ENCODE data around the gene PEAK1.

DNA sequence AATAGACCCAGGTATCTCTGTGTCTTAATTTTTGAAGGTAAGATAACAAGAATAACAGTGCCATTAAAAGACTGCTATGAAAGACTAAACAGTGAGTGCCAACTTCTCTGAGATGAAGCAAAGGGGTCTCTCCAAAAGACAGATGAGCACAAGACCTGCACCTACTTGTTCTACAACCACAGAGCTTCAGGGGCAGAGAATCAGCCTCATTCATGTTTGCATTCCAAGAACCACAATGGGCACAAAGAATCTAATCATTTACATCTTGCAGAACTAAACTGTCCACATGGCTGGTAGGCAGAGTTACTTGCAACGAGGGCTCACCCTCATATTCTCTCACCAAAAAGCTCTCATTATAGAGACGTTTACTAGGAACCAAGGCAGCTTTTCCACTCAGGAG lies 83.9 kb downstream of the PEAK1 start:
- TF ChIP-seq, protein P1, sequence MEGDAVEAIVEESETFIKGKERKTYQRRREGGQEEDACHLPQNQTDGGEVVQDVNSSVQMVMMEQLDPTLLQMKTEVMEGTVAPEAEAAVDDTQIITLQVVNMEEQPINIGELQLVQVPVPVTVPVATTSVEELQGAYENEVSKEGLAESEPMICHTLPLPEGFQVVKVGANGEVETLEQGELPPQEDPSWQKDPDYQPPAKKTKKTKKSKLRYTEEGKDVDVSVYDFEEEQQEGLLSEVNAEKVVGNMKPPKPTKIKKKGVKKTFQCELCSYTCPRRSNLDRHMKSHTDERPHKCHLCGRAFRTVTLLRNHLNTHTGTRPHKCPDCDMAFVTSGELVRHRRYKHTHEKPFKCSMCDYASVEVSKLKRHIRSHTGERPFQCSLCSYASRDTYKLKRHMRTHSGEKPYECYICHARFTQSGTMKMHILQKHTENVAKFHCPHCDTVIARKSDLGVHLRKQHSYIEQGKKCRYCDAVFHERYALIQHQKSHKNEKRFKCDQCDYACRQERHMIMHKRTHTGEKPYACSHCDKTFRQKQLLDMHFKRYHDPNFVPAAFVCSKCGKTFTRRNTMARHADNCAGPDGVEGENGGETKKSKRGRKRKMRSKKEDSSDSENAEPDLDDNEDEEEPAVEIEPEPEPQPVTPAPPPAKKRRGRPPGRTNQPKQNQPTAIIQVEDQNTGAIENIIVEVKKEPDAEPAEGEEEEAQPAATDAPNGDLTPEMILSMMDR (conservative IDR thresholded peaks at IDR 0.05) = no peak
- TF ChIP-seq ZFX (IDR thresholded peaks at IDR 0.05) = no peak
